Measurements from ENCODE around the gene NEK9. TPM values are rescaled to one million over a fixed set of nuclear protein-coding genes. Genes with fewer than 3 reads are reported as not detected.

NEK9 gene
- total and polyA plus RNA-seq, 2 experiments from 2014 or later: 16.3 to 31.1 TPM

- TF ChIP-seq ZNF462 (CRISPR knock-in tag; IDR thresholded peaks at IDR 0.05): no peak
- no peak for TF ChIP-seq JUNB (IDR thresholded peaks at IDR 0.05; ENCODE audit: unreplicated experiment)
- no peak for TF ChIP-seq STAT1 (IDR thresholded peaks at IDR 0.05; ENCODE audit: unreplicated experiment)
- TF ChIP-seq EZH2 (IDR thresholded peaks at IDR 0.05; ENCODE audit: low read depth, unreplicated experiment): no peak
These were observed 32.0 kb downstream of the NEK9 start (continued) for GRCh38 chr14:75094896-75095295.

GRCh38 chr14:75092698-75093097 lies 34.1 kb downstream of the NEK9 start:
- Histone ChIP-seq H3K79me2 (replicated peaks; ENCODE audit: insufficient read depth) (no peaks in the 10 kb centered on the region), H3K4me3 (no peak overlapping the region), H3K36me3 (ENCODE audit: insufficient read depth) (peaks cover 21% of the 10 kb centered on the region), H3K27ac (ENCODE audit: low read depth) (no peak overlapping the region; the same call in 1 of the 2 replicates), H4K20me1 (replicated peaks; ENCODE audit: insufficient read depth) (no peaks in the 10 kb centered on the region; the same call in 1 of the 2 replicates), H3F3A (replicated peaks; ENCODE audit: low read depth) (0 out of 2 replicates have a peak, but pooled peaks cover 3% of the 10 kb centered on the region), H2AFZ (no peak overlapping the region), H3K4me2 (no peak overlapping the region), H3K27me3 (ENCODE audit: insufficient read depth) (no peaks in the 10 kb centered on the region), H3K9me2 (ENCODE audit: insufficient read depth) (no peaks in the 10 kb centered on the region), H3K4me1 (ENCODE audit: insufficient read depth) (no peaks in the 10 kb centered on the region; the same call in 1 of the 2 replicates)
- H3K9me3 Mint-ChIP-seq: no peaks in the 10 kb centered on the region; the same call in 2 of the 3 replicates
- H3K36me3 Mint-ChIP-seq (ENCODE audit: low read depth): peaks cover 62% of the 10 kb centered on the region
- H3K4me3 Mint-ChIP-seq: no peak overlapping the region
- no peaks in the 10 kb centered on the region for H3K27me3 Mint-ChIP-seq (ENCODE audit: insufficient read depth, low read depth, poor library complexity)
- no peak overlapping the region for H3K27ac Mint-ChIP-seq
- H3K4me1 Mint-ChIP-seq: peaks cover 6% of the 10 kb centered on the region; the same call in 2 of the 3 replicates
- ATAC-seq: peak; percentile 82
- peak; percentile 22 for DNase-seq (ENCODE audit: low spot score)
- TF ChIP-seq STAT1 (IDR thresholded peaks at IDR 0.05; ENCODE audit: unreplicated experiment) (no peak), ZNF114 (CRISPR knock-in tag; IDR thresholded peaks at IDR 0.05) (no peak), ETS1 (IDR thresholded peaks at IDR 0.05) (no peak), ZNF331 (CRISPR knock-in tag; IDR thresholded peaks at IDR 0.05; ENCODE audit: low read depth) (no peak), REST (IDR thresholded peaks at IDR 0.05; ENCODE audit: unreplicated experiment) (no peak), EZH2 (IDR thresholded peaks at IDR 0.05; ENCODE audit: low read depth, unreplicated experiment) (no peak)
